Measurements from ENCODE around the gene RELCH.

DNA sequence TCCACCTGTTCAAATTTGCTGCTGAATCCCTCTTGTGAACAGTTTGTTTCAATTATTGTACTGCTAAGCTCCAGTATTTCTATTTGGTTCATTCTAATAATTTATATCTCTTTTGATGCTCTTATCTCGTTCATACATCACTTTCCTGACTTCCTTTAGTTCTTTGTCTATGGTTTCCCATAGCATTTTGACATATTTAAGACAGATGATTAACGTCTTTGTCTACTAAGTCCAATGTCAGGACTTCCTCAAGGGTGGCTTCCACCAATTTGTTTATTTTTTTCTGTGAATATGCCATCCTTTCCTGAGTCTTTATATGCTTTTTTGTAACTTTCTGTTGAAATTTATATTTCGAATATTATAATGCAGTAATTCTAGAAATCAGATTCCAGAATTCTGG, 9.8 kb upstream of the RELCH start:
- TF ChIP-seq POLR2AphosphoS5 (IDR thresholded peaks at IDR 0.05; ENCODE audit: low read depth, low read length), result no peak
- TF ChIP-seq TAF1 (IDR thresholded peaks at IDR 0.05; ENCODE audit: borderline replicate concordance, insufficient read depth, low read length), result no peak
- TF ChIP-seq SIN3A (IDR thresholded peaks at IDR 0.05; ENCODE audit: borderline replicate concordance, insufficient read depth, low read length), result no peak
- TF ChIP-seq, protein P1, sequence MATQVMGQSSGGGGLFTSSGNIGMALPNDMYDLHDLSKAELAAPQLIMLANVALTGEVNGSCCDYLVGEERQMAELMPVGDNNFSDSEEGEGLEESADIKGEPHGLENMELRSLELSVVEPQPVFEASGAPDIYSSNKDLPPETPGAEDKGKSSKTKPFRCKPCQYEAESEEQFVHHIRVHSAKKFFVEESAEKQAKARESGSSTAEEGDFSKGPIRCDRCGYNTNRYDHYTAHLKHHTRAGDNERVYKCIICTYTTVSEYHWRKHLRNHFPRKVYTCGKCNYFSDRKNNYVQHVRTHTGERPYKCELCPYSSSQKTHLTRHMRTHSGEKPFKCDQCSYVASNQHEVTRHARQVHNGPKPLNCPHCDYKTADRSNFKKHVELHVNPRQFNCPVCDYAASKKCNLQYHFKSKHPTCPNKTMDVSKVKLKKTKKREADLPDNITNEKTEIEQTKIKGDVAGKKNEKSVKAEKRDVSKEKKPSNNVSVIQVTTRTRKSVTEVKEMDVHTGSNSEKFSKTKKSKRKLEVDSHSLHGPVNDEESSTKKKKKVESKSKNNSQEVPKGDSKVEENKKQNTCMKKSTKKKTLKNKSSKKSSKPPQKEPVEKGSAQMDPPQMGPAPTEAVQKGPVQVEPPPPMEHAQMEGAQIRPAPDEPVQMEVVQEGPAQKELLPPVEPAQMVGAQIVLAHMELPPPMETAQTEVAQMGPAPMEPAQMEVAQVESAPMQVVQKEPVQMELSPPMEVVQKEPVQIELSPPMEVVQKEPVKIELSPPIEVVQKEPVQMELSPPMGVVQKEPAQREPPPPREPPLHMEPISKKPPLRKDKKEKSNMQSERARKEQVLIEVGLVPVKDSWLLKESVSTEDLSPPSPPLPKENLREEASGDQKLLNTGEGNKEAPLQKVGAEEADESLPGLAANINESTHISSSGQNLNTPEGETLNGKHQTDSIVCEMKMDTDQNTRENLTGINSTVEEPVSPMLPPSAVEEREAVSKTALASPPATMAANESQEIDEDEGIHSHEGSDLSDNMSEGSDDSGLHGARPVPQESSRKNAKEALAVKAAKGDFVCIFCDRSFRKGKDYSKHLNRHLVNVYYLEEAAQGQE (IDR thresholded peaks at IDR 0.05; ENCODE audit: insufficient read depth in 1 of 2, low read depth in 2 of 2, low read length in 2 of 2), result no peak
